Activated CD8-positive, alpha-beta T cell treated with anti-CD3 and anti-CD28 coated beads, Interleukin-2, amount 10 ng/mL, durations not matched to agents 7 days and 5 days (primary cell): ENCODE data around the gene CD6. TPM values are rescaled to one million over a fixed set of nuclear protein-coding genes. Genes with fewer than 3 reads are reported as not detected.

Source experiments
- ATAC-seq: fragments of 150-1000 bp; cut with Tn5 transposase; one replicate; pipeline ENCODE4 v1.10.0; 2021; ENCODE audit warnings: moderate library complexity
- CTCF ChIA-PET: fragments of 350-600 bp; sonication (Branson Sonifier 250); formaldehyde crosslinking; loops from one replicate; lab custom pipeline; 2021; ENCODE audit warnings: antibody characterized with exemption; lab: Charles Lee
- POLR2A ChIA-PET: fragments of 350-600 bp; sonication (Branson Sonifier 250); formaldehyde crosslinking; loops from one replicate; lab custom pipeline; 2021; ENCODE audit warnings: antibody characterized with exemption; lab: Charles Lee
- DNase-seq: peaks from one replicate; pipeline ENCODE4 v3.0.0-alpha.2; 2020
- H3K27ac Mint-ChIP-seq: one replicate; pipeline ENCODE4 v1.8.0; 2021; ENCODE audit warnings: mild to moderate bottlenecking, mixed read lengths
- H3K27me3 Mint-ChIP-seq: one replicate; pipeline ENCODE4 v1.8.0; 2021; ENCODE audit warnings: low read depth, mixed read lengths
- H3K36me3 Mint-ChIP-seq: one replicate; pipeline ENCODE4 v1.8.0; 2021; ENCODE audit warnings: low read depth, mixed read lengths
- H3K4me1 Mint-ChIP-seq: one replicate; pipeline ENCODE4 v1.8.0; 2021; ENCODE audit warnings: low read depth, mixed read lengths
- H3K4me3 Mint-ChIP-seq: one replicate; pipeline ENCODE4 v1.8.0; 2021; ENCODE audit warnings: mild to moderate bottlenecking, mixed read lengths
- H3K9me3 Mint-ChIP-seq: one replicate; pipeline ENCODE4 v1.8.0; 2022; ENCODE audit warnings: mixed read lengths; ENCODE audit not compliant: insufficient read depth
- total RNA-seq, 2 experiments: library from RNA; stranded (reverse); gene quantifications; one replicate each; pipeline ENCODE4 v1.2.3, GENCODE V29; 2021

Gene CD6
- total RNA-seq, 2 experiments from 2014 or later = 214 to 222 TPM

- Mint-ChIP-seq H3K36me3 (peaks cover 13% of the 10 kb centered on the region), H3K27ac (peak overlapping the region; percentile 94), H3K4me1 (peaks cover 58% of the 10 kb centered on the region), H3K4me3 (peak overlapping the region; percentile 49), H3K27me3 (no peaks in the 10 kb centered on the region), H3K9me3 (no peaks in the 10 kb centered on the region)
- DNase-seq (no peak), ATAC-seq (no peak)
- ChIA-PET CTCF (interaction anchor here (0.8 to 3.5 kb wide), 15 partner anchors 8 to 293 kb away, joined by 3 to 19 read pairs (median 4); partner anchors contain the start of gene CD5), POLR2A (interaction anchor here (0.9 to 4.0 kb wide), 19 partner anchors 9 to 103 kb away, joined by 3 to 67 read pairs (median 9); no protein-coding TSS in a partner anchor)
Observed at GRCh38 chr11:61042961-61043540, 71.6 kb downstream of the CD6 start.

- ChIA-PET POLR2A (interaction anchor here (1.0 kb wide), 1 partner anchor 25 kb away, joined by 3 read pairs; no protein-coding TSS in a partner anchor), CTCF (interaction anchor here (1.1 to 1.2 kb wide), 3 partner anchors 16 to 66 kb away, joined by 3 to 5 read pairs (median 3); no protein-coding TSS in a partner anchor)
- DNase-seq = no peak
- H3K4me3 Mint-ChIP-seq = no peak overlapping the region
- H3K27ac Mint-ChIP-seq = no peak overlapping the region
- no peaks in the 10 kb centered on the region for H3K9me3 Mint-ChIP-seq
- peaks cover 7% of the 10 kb centered on the region for H3K36me3 Mint-ChIP-seq
- peaks cover 63% of the 10 kb centered on the region for H3K4me1 Mint-ChIP-seq
- H3K27me3 Mint-ChIP-seq = no peaks in the 10 kb centered on the region
- ATAC-seq = no peak
Observed at GRCh38 chr11:61045271-61045670, 73.8 kb downstream of the CD6 start.

- Mint-ChIP-seq H3K27ac (no peak overlapping the region), H3K4me3 (no peak overlapping the region), H3K27me3 (no peaks in the 10 kb centered on the region), H3K36me3 (peaks cover 12% of the 10 kb centered on the region), H3K9me3 (no peaks in the 10 kb centered on the region), H3K4me1 (peaks cover 47% of the 10 kb centered on the region)
- ChIA-PET POLR2A (interaction anchor here (0.6 to 1.0 kb wide), 2 partner anchors 9 to 20 kb away, joined by 3 read pairs; no protein-coding TSS in a partner anchor), CTCF (no interaction called here)
- ATAC-seq (no peak), DNase-seq (no peak)
Observed at GRCh38 chr11:61046833-61047232, 75.4 kb downstream of the CD6 start.

- peaks cover 12% of the 10 kb centered on the region for H3K36me3 Mint-ChIP-seq
- no peak overlapping the region for H3K4me3 Mint-ChIP-seq
- H3K9me3 Mint-ChIP-seq = no peaks in the 10 kb centered on the region
- ChIA-PET POLR2A (interaction anchor here (0.7 to 1.5 kb wide), 2 partner anchors 22 to 24 kb away, joined by 3 read pairs; no protein-coding TSS in a partner anchor), CTCF (interaction anchor here (0.9 to 1.4 kb wide), 4 partner anchors 12 to 79 kb away, joined by 3 to 4 read pairs (median 3); partner anchors contain the start of gene CD6)
- peaks cover 45% of the 10 kb centered on the region for H3K4me1 Mint-ChIP-seq
- ATAC-seq = no peak
- no peaks in the 10 kb centered on the region for H3K27me3 Mint-ChIP-seq
- H3K27ac Mint-ChIP-seq = peak overlapping the region; percentile 44
- DNase-seq = no peak
Observed at GRCh38 chr11:61048368-61049062, 77.0 kb downstream of the CD6 start.

GRCh38 chr11:61049063-61049377 lies 77.5 kb downstream of the CD6 start:
- no peak overlapping the region for H3K4me3 Mint-ChIP-seq
- peaks cover 12% of the 10 kb centered on the region for H3K36me3 Mint-ChIP-seq
- no peaks in the 10 kb centered on the region for H3K9me3 Mint-ChIP-seq
- DNase-seq (no peak), ATAC-seq (no peak)
- no peaks in the 10 kb centered on the region for H3K27me3 Mint-ChIP-seq
- ChIA-PET CTCF (interaction anchor here (0.9 to 1.4 kb wide), 4 partner anchors 12 to 80 kb away, joined by 3 to 4 read pairs (median 3); partner anchors contain the start of gene CD6), POLR2A (interaction anchor here (0.7 kb wide), 1 partner anchor 23 kb away, joined by 3 read pairs; no protein-coding TSS in a partner anchor)
- H3K4me1 Mint-ChIP-seq = peaks cover 50% of the 10 kb centered on the region
- peak overlapping the region; percentile 44 for H3K27ac Mint-ChIP-seq

- Mint-ChIP-seq H3K27ac (no peak overlapping the region), H3K9me3 (no peaks in the 10 kb centered on the region), H3K4me1 (peaks cover 53% of the 10 kb centered on the region), H3K4me3 (no peak overlapping the region), H3K36me3 (peaks cover 12% of the 10 kb centered on the region), H3K27me3 (no peaks in the 10 kb centered on the region)
- no peak for ATAC-seq
- POLR2A ChIA-PET = no interaction called here
- DNase-seq = no peak
- CTCF ChIA-PET = interaction anchor here (0.6 to 1.4 kb wide), 3 partner anchors 11 to 384 kb away, joined by 3 to 4 read pairs (median 3); partner anchors contain the start of gene CD6
Observed at GRCh38 chr11:61049859-61050258, 78.4 kb downstream of the CD6 start.

GRCh38 chr11:61052182-61052972 lies 80.9 kb downstream of the CD6 start:
- H3K36me3 Mint-ChIP-seq = peaks cover 12% of the 10 kb centered on the region
- peak overlapping the region; percentile 70 for H3K27ac Mint-ChIP-seq
- no peak overlapping the region for H3K4me3 Mint-ChIP-seq
- ChIA-PET CTCF (interaction anchor here (2.9 kb wide), 1 partner anchor 10 kb away, joined by 19 read pairs; no protein-coding TSS in a partner anchor), POLR2A (interaction anchor here (1.2 to 2.6 kb wide), 2 partner anchors 9 to 10 kb away, joined by 3 to 20 read pairs; no protein-coding TSS in a partner anchor)
- no peaks in the 10 kb centered on the region for H3K9me3 Mint-ChIP-seq
- peaks cover 61% of the 10 kb centered on the region for H3K4me1 Mint-ChIP-seq
- ATAC-seq (no peak), DNase-seq (no peak)
- no peaks in the 10 kb centered on the region for H3K27me3 Mint-ChIP-seq

- CTCF ChIA-PET = interaction anchor here (2.9 kb wide), 1 partner anchor 11 kb away, joined by 19 read pairs; no protein-coding TSS in a partner anchor
- Mint-ChIP-seq H3K4me1 (peaks cover 57% of the 10 kb centered on the region), H3K4me3 (no peak overlapping the region), H3K27ac (peak overlapping the region; percentile 70), H3K9me3 (no peaks in the 10 kb centered on the region), H3K36me3 (peaks cover 5% of the 10 kb centered on the region), H3K27me3 (no peaks in the 10 kb centered on the region)
- ATAC-seq = no peak
- POLR2A ChIA-PET = interaction anchor here (0.6 to 2.6 kb wide), 3 partner anchors 8 to 54 kb away, joined by 3 to 20 read pairs (median 4); no protein-coding TSS in a partner anchor
- DNase-seq = no peak
Observed at GRCh38 chr11:61053191-61053590, 81.7 kb downstream of the CD6 start.

GRCh38 chr11:61054513-61054912 lies 83.0 kb downstream of the CD6 start:
- H3K27me3 Mint-ChIP-seq = no peaks in the 10 kb centered on the region
- ATAC-seq (no peak), DNase-seq (no peak)
- no peak overlapping the region for H3K27ac Mint-ChIP-seq
- no peaks in the 10 kb centered on the region for H3K9me3 Mint-ChIP-seq
- POLR2A ChIA-PET = interaction anchor here (0.5 to 0.8 kb wide), 3 partner anchors 27 to 1906 kb away, joined by 3 read pairs; no protein-coding TSS in a partner anchor
- CTCF ChIA-PET = interaction anchor here (2.9 kb wide), 1 partner anchor 12 kb away, joined by 19 read pairs; no protein-coding TSS in a partner anchor
- H3K36me3 Mint-ChIP-seq = peaks cover 9% of the 10 kb centered on the region
- H3K4me1 Mint-ChIP-seq = peaks cover 57% of the 10 kb centered on the region
- H3K4me3 Mint-ChIP-seq = no peak overlapping the region

GRCh38 chr11:61054927-61055562 lies 83.6 kb downstream of the CD6 start:
- no peaks in the 10 kb centered on the region for H3K27me3 Mint-ChIP-seq
- H3K4me1 Mint-ChIP-seq = peaks cover 58% of the 10 kb centered on the region
- no peak overlapping the region for H3K4me3 Mint-ChIP-seq
- ChIA-PET POLR2A (interaction anchor here (0.7 to 2.6 kb wide), 3 partner anchors 13 to 1907 kb away, joined by 3 to 12 read pairs (median 3); no protein-coding TSS in a partner anchor), CTCF (no interaction called here)
- H3K9me3 Mint-ChIP-seq = no peaks in the 10 kb centered on the region
- DNase-seq (no peak), ATAC-seq (no peak)
- H3K27ac Mint-ChIP-seq = peak overlapping the region; percentile 13
- H3K36me3 Mint-ChIP-seq = peaks cover 9% of the 10 kb centered on the region
